HG03066 (cell line): ENCODE results near the gene CMIP.
"Not testable (repeated sequence)": the region's sequence is repeated elsewhere in the genome, so short reads cannot be mapped to it uniquely, and the experiment has no call there.

ENCODE experiments used
- ATAC-seq: cut with Tn5 transposase; IDR thresholded peaks from one replicate; pipeline ENCODE4 v1.9.1; 2021; ENCODE audit warnings: low read depth; ENCODE audit not compliant: unreplicated experiment

CMIP gene

DNA sequence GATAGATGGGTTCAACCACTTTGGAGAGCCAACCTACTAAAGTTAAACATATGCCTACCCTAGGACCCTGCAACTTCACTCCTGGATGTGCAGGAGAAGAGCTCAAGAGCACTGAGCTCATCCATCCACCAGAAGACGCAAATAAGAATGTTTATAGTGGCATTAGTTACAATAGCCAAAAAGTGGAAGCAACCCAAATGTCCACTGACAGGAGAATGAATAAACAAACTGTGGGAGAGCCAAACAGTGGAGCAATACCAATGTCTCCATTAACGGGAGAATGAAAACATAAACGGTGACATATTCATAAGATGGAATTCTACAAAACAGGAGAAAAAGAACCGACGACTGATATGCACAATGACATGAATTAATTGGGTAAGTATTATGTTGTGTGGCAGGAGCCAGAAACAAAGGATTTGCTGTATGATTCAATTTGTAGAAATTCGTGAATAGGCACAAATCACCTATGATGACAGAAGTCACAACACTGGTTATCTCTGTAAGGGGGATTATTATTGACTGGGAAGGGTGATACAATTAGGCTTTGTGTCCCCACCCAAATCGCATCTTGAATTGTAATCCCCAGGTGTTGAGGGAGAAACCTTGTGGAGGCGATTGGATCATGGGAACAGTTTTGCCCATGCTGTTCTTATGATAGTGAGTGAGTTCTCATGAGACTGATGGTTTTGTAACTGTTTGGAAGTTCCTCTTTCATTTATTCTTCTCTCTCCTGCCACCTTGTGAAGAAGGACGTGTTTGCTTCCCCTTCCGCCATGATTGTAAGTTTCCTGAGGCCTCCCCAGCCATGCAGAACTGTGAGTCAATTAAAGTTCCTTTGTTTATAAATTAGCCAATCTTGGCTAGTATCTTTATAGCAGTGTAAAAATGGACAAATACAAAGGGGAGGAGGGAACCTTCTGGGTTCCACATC is 276.6 kb downstream of the CMIP start:
- no peak for ATAC-seq

DNA sequence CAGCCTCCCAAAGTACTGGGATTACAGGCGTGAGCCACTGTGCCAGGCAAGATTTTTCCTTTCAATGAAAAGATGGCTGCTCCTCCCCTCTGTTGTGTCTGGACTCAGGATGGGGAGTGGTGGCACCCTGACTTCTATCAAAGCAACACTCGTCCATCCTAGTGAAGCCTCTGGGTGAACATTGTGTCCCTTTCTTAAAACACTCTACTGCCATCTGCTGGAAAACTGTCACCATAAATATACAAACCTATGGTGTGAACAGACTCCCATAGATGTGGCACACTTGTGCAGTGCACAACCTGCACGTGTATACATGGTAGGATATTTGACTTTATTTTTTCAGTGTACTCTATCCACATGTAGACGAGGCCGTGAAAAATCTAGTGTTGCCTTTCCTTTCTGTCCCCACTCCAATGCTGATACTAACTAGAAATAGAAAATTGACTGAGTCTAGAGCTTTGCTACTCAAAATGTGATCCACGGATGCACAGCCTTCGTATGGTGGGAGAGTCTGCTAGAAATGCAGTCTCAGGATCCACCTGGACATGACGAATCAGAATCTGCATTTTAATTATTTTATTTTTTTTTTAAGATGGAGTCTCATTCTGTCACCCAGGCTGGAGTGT is 278.6 kb downstream of the CMIP start:
- ATAC-seq, result peak; percentile 80

DNA sequence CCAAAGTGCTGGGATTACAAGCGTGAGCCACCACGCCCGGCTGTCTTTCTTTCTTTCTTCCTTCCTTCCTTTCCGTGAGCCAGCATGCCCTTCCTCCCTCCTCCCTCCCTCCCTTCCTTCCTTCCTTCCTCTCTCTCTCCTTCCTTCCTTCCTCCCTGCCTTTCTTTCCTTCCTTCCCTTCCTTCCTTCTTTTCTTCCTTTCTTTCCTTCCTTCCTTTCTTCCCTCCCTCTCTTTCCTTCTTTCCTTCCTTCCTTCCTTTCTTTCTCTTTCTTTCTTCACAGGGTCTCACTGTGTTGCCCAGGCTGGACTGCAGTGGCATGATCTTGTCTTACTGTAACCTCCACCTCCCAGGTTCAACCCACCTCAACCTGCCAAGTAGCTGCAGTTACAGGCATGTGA is 283.8 kb downstream of the CMIP start:
- no peak for ATAC-seq

DNA sequence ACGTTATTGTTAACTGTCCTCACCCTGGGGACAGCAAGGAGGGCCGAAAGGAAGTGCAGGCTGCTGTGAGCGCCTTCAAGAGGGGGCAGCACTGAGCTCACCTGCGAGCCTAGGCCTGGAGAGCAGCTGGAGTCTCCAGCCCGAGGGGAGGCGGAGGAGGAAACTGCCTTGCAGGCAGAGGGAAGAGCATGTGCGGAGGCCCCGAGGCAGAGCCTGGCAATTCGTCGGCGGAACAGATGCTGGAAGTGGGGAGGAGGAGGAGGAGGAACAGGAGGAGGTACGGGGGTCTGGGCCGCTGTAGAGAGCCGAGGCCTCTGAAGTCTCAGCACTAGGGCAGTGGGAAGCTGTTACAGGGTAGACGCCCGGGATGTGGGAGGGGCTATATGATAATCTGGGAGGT is 284.8 kb downstream of the CMIP start:
- ATAC-seq, result no peak

DNA sequence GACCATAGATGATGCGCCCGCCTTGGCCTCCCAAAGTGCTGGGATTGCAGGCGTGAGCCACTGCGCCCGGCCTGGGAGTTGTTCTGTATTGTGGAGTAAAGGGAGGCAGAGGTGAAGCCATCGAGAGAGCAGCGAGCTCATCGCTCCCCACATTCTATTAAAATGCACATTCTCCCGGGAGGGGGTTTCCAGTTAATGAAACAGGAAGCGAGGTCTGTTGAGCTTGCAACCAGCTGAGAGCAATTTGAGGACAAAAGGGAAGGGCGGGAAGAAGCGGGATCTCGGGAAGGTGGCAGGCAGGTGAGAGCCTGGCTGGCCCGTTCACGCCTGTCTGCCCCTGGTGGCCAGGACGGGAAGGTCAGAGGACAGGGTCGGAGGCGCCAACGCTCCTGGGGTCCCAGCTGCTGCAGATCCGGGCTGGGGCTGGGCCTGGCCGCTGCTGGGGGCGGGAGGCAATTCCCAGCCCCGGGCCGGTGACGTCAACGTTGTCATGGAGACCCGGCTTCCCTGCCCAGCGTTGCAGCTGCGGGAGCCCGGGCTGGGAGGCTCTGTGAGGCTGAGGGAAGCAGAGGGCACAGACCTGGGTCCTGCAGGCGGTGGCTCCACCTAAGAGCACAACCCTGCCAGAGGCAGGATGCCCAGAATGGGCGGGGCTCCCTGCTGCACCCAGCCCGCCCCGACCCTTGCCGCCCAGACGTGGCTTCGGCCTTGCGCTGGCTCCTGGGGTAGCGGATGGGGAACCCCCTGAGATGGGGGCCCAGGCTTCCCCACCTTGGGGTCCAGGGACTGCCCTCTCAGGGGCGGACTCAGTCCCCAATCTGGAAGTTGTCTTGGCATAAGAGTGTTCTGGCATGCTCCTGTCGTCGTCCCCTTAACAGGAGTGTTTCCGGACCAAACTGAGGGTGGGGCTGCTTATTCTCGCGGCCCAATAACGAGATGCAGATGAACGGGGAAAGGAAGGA is 285.8 kb downstream of the CMIP start:
- ATAC-seq, result no peak

DNA sequence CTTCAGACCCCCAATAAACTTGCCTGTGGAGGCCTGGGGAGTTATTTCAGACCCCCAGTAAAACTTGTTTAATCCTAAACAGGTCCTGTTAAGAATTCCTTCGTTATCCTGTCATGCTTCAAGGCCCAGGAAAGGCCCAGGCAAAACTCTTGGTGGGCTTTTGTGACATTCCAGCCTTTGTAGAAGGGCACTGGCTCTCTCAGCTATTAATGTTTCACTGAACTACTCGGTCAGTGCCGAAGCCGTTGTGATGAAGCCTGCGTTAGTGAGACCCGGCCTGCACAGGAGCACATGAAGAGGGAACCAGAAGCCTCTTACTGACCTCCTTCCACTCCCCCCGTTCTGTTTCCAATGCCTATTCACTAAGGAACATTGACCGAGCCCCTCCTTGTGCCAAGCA is 287.0 kb downstream of the CMIP start:
- no peak for ATAC-seq

DNA sequence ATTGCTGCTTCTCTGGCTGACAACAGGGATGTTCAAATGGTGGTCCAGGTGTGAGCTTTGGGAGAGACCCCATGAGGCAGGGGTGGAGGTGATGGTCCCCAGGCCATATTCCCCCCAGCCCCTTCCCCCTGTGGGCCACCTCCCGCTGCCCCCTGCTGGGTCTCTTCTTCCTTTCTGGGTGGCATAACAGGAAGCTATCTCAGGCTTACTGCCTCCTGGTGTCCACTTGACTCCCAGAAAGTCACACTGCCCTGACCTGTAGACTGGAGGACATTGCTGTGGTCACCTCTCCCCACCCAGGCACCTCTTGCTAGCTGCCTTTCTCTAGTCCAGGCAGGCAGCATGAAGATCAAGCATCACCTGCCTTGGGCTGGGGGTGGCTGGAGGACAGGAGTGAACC is 288.1 kb downstream of the CMIP start:
- ATAC-seq, result no peak

DNA sequence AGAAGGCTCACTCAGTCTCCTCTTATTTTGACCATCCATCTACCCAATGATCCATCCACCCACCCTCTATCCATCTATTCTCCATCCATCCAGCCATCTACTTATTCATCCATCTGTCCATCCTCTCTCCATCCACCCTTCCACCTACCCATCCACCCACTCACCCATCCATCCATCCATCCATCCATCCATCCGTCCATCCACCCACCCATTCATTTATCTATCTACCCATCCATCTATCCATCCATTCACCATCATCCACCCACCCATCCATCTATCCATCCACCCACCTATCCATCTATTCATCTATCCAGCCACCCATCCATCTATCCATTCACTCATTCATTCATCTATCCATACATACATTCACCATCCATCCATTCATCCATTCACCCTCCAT is 288.7 kb downstream of the CMIP start:
- no peak for ATAC-seq

DNA sequence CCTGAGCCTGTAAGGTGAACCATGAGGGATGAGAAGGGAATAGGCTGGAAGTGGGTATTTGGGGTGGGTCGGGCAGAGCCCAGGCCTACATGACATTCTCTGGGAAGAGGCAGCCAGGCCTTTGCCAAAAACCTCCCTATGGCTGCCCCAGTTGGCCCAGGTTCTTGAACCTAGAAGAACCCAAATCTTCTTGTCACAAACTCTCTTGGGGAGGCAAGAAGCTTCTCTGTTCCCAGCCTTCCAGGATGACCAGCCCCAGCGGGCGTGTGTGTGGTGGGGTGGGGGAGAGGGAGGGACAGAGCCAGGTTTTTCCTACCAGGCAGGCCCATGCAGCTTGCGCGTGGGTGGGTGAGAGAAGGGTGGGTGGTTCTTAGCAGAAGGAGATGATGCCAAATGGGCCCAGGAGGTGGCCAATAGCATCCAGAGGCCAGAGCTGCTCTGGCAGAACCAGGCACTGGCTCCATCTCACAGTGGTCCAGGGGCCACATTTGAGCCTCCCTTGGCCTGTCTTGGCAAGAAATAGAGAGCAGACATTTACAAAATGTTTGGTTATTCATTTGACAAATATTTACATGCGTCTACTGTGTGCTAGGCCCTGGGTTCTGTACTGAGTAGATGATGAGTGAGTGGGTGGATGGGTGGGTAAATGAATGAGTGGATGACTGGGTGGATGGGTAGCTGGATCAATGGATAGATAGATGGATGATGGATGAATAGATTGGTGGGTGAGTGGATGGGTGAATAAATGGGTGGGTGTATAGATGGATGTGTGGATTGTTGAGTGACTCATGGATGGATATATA is 290.2 kb downstream of the CMIP start:
- ATAC-seq, result no peak

DNA sequence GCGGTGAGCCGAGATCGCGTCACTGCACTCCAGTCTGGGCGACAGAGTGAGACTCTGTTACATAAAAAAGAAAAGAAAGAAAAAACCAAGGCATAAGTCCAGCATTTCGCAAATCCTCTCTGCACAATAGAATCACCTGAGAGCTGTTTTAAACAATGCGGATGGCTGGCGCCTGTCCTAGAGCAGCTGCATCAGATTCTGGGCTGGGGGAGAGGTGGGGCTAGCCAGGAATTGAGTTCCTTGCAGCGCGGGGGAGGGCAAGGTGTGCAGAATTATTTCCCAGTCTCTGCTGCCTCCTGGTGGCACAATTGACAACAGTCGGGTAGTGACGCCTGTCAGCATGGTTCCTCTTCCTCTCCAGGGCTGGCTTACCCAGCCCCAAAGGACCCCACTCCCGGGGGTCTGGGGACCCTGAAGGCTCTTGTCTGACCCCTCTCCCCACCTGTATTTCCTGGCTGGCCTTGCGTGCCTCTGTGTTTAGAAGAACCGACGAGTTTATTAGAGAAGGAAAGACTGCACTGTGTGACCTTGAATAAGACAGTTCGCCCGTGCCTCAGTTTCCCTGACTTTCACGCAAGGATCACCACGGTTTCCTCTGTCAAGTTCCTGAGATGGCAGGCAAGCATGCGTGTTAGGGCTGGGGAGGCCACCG is 293.4 kb downstream of the CMIP start:
- ATAC-seq, result peak; percentile 58

DNA sequence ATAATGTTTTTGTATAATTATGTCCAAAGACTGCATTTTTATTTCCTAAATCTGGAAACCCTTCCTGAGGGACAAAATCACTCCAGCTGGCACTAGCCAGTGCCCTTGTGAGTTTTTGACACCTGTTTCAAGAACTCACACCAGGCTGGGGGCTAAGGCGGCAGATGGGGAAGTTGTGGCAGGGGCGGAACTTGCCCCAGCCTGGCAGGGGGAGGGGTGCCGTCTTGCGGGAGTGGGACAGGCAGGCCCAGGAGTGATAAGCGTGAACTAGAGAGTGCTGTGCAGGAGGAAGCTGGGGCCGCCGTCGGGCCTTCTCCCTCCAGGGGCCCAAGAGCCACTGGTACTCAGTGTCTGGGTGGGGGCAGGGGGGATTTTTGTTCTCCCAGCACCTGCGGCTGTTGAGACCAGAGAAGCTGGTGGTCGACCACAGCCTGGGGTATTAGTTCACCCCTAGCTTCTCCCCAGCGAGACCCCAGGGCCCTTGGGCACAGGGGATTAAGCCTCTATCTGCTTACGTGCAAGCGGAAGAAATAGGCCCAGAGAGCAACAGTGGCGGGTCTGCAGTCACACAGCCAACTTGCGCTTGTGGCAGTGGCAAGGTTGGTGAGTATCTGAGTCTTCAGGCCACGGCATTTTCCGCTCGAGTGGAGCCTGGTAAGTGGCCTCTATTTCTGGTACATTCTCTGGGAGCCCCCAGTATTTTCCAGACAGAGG is 294.3 kb downstream of the CMIP start:
- no peak for ATAC-seq

DNA sequence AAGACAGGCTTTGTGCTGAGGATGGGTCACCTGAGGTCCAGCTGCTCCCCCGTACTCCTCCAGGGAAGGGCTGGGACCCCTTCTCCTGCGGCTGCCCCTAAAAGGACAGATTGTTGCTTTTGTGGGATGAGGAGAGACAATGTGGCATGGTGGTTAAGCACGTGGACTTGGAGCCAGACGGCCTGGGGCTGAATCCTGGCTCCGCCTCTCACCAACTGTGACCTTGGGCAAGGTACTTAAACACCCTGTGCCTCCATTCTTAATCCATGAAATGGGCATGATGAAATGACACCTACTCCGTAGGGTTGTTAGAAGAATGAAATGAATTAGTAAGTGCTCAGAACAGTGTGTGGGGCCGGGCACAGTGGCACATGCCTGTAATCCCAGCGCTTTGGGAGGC is 294.9 kb downstream of the CMIP start:
- ATAC-seq, result no peak

DNA sequence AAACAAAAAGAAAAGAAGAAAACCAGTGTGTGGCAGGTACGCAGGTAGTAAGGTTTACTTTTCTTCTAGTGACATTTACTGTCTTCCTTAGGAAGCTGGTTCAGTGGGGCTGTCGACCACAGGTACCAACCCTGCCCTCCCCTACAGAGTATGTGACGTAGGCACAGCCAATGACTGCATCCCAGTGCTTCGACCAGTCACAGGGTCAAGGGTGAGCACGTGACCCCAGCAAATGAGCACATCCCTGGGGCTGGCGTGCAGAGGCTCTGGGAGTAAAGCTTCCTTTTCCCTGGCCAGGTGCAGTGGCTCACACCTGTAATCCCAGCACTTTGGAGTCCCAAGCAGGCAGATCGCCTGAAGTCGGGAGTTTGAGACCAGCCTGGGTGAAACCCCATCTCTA is 295.6 kb downstream of the CMIP start:
- peak; percentile 44 for ATAC-seq

DNA sequence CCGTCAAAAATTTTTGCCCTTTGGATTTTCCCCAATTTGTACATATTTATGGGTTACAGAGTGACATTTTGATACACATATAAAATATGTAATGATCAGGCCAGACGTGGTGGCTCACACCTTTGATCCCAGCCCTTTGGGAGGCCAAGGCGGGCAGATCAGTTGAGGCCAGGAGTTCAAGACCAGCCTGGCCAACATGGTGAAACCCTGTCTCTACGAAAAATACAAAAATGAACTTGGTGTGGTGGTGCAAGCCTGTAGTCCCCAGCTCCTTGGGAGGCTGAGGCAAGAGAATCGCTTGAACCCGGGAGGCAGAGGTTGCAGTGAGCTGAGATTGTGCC is 296.8 kb downstream of the CMIP start:
- ATAC-seq, result not testable (repeated sequence)

DNA sequence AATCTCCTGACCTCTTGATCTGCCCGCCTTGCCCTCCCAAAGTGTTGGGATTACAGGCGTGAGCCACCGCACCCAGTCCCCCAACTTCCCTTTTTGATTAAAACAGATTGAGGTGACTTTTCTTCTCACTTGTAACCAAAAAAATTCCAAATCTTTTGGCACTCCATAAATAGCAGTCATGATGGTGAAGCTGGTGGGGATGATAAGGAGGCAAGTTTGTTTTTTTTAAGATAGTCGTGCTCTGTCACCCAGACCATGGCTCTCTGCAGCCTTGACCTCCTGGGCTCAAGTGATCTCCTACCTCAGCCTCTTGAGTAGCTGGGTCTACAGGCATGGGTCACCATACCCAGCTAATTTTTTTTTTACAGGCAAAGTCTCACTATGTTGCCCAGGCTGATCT is 299.8 kb downstream of the CMIP start:
- no peak for ATAC-seq

DNA sequence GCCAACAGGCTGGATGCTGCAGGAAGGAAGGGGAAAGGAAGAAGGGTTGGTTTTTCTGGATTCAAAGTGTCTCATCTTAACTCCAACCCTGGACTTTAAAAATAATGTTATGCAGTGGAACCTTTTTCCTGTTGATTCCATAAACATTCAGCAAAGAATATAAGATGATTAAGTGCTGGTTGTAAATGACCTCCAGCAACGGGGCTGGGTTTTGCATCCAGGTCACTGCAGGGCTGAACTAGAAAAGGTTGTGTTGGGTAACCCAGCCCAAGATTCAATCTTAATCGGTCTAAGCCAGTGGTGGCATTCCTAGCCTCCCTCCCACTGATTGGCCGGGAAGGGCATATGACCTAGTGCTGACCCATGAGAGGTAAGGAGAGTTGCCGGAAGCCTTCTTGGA is 300.3 kb downstream of the CMIP start:
- no peak for ATAC-seq

DNA sequence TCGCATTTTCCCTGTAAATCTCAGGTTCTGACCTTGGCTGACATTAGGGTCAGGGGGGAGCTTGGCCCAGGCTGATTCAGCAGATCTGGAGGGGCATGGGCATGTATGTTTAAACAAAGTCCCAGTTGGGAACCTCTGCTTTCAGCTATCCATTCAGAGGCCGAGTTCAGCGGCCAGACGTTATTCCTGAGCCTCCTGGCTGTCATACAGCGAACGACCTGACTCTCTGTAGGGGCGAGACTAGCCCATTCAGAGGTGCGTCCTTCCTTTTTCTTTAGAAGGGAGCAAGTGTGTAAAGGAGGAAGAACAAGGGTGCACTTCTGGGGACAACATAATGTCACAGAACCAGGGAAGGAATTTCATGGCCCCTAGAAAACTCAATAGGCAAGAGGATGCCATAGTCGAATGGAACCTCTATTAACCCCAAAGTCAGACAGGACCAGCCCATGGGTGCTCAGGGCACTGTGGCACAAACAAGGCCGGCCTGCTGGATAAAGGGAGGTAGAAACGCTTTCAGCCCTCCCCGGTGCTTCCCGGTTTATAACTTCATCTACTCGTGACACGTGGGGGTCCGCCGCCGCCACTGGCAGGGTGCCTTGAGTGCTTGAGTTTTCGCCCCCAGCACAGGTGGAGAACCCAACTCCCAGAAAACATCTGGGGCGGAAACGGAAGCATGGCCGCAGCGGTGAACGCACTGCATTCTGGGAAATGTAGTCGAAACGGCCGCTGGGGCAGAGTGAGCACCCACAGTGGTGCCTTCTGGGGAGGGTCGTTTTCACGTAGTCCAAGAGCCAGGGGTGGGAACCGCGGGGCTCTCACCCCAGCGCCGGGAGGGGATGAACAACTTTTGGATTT is 301.3 kb downstream of the CMIP start:
- peak; percentile 80 for ATAC-seq

DNA sequence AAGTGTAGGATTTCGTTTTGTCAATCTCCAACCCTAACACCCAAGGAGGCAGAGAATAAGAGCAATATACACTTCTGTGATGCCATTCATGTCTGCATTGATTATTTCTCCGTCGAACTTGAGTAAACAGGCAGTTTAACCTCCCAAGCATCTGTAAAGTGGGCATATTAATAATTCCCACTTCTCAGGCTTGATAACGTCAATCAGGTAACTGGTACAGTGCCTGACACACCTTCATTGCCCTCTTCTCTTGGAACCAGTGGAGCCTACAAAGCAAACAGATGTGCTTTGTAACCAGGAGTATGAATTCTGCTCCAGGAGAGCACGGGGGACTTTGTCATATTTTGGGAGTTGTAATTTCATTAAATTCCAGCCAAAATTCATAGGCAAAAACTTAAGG is 302.0 kb downstream of the CMIP start:
- no peak for ATAC-seq
